SK-N-MC (cell line): ENCODE results near the gene KCND2.

ENCODE experiments used
- EZH2 ChIP-seq: fragments of 200-600 bp; sonication (generic); IDR thresholded peaks from one replicate; pipeline ENCODE4 v1.6.1; 2017; ENCODE audit warnings: antibody characterized with exemption
- FOXP2 ChIP-seq: optimal IDR thresholded peaks from 2 replicates; pipeline ENCODE3; 2011; ENCODE audit warnings: mild to moderate bottlenecking, moderate library complexity; ENCODE audit not compliant: insufficient read depth; ENCODE audit errors: extremely low read length, control extremely low read depth
- POLR2AphosphoS5 ChIP-seq: IDR thresholded peaks from 2 replicates; pipeline ENCODE4 v1.6.1; 2012; ENCODE audit warnings: mild to moderate bottlenecking, low read depth, low read length, borderline replicate concordance

DNA sequence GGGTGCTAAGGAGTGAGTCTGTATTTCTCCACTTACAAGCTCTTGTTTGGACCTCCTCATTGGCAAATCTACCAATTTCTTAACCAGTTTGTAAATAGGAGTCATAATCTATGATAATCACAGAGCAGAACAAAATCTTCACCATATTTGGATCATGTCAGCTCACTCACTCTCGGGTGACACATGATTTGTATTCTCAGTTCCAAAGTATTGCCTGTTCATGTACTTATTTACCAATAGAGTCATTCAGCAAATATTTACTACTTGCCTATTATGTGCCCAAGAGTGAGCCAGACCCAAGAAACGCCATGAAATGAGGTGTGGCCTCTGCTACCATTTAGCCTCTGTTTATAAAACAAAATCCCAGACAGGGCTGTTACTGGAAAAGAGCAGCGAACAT, 470.2 kb downstream of the KCND2 start:
- TF ChIP-seq POLR2AphosphoS5 (no peak), EZH2 (no peak), FOXP2 (no peak)
